IPS-NIHi7 (cell line): ENCODE results near the gene ZFTA.
"Not testable (repeated sequence)": the region's sequence is repeated elsewhere in the genome, so short reads cannot be mapped to it uniquely, and the experiment has no call there.

Experiments used
- DNase-seq: peaks from one replicate; pipeline ENCODE4 v3.0.0; 2012; ENCODE audit warnings: mixed read lengths; ENCODE audit errors: extremely low spot score

ZFTA gene

DNA sequence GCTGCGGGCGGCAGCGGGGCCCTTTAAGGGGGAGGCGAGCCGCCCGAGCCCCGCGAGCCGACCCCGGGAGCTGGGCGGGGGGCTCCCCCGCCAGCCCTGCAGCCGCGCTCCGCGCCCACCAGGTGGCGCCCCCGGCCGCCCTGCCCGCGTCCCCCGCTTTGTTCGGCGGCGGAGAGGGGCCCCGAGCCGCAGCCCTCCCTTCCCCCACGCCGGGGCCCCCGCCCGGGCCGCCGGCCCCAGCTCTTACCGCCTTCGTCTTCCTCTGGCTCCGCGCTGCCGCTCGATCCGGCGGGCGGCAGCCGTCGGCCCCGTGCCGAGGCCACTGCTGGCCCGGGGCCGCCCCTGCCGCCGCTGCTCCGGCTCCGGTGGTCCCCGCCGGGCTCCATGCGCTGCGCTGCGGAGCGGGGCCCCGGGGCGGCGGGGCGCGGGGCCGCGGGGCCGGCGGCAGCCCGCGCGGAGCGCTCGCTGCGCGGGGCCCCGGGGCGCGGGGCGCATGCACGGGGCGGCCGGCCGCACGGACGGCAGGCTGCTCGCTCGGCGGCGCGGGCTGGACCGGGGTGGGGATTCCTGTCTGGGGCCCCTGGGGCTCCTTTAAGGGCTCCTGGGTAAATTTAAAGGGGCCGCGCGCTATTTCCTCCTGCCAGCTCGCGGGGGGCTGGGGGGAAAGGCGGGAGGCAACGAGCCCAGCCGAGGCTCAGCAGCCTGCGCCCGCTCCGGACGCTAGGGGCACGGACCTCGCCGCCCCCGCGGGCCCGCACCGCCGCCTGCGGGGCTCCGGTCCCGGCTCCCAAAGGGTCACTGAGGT, at the start of gene ZFTA:
ZFTA (minus strand) TSS at position 539 of the 805 bp plus-strand sequence; CDS start at position 386, 153 bp downstream.
- peak; percentile 76 for DNase-seq

DNA sequence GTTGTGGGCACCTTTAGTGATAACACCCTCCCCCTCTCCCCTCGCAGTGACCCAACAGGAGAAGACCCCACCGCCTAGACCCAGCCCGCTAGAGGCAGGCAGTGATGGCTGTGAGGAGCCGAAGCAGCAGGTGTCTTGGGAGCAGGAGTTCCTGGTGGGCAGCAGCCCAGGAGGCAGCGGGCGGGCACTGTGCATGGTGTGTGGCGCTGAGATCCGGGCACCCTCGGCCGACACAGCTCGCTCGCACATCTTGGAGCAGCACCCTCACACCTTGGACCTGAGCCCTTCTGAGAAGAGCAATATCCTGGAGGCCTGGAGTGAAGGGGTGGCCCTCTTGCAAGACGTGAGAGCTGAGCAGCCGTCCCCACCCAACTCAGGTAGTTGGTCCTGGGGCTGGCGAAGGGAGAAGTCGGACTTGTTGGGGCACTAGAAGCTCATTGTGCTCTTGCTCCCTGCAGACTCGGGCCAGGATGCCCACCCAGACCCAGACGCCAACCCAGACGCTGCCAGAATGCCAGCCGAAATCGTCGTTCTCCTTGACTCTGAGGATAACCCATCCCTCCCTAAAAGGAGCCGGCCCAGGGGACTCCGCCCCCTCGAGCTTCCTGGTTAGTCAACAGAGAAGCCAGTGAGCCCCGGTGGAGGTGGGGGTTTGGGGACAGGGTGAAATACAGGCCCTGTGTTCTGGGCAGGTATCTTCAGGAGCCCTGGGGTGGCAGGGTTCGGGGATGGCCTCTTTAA, 49.4 kb upstream of the ZFTA start:
- DNase-seq, result no peak

DNA sequence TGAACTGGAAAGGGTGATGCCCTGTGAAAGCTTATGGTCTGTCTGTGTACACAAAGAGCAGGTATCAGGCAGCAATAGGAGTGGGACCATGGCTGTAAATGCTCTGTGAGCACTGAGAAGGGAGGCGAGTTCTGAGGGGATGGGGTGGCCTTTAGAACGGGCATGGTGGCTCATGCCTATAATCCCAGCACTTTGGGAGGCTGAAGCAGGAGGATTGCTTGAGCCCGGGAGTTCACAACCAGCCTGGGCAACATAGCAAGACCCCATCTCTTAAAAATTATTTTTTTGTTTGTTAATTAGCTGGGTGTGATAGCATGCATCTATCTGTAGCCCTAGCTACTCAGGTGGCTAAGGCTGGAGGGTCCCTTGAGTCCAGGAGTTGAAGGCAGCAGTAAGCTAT, 48.2 kb upstream of the ZFTA start:
- no peak for DNase-seq

- DNase-seq, result no peak
Observed at GRCh38 chr11:63816166-63816565, 47.6 kb upstream of the ZFTA start.

- no peak for DNase-seq
Observed at GRCh38 chr11:63814383-63814736, 45.8 kb upstream of the ZFTA start.

DNA sequence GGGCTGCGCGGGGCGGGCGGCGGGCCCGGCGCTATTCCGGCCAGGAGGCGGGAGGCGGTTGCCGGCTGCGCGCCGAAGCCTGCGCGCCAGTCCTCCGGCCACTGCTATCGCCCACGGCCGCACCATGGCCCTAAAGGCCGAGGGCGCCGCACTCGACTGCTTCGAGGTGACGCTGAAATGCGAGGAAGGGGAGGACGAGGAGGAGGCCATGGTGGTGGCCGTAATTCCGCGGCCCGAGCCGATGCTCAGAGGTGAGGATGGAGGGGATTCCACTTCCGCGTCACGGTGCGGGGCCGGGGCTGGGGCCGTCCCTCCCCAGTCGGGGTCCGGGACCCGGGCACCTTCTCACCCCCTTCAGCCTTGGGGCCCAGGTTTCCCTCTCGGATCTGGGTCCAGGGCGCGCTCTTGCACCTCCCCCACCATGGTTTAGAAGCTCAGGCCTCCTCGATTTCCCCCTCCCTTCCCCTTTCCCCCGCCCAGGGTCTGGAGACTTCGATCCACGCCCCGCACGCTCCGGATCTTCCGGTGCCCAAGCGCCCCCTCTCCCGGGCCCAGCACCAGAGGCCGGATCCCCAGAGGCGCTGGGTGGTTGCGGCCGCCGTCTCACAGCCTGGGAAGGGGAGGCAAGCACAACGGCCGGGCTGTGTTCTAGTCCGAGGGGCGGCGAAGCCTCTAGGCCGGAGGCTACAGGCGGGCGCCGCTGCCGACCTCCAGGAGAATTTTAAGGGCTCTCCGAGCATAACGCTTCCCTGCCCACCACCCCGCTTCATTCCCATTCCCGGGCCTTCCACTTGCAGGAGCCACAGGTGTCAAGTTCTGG, 45.2 kb upstream of the ZFTA start:
- peak; percentile 48 for DNase-seq

- DNase-seq, result peak; percentile 94
Observed at GRCh38 chr11:63813035-63813562, 44.5 kb upstream of the ZFTA start, which contains the start of gene SPINDOC. TSS of gene SPINDOC (plus strand) at chr11:63813456. CDS start at chr11:63813687, 231 bp downstream.

- no peak for DNase-seq
Observed at GRCh38 chr11:63811522-63811921, 42.9 kb upstream of the ZFTA start.

DNA sequence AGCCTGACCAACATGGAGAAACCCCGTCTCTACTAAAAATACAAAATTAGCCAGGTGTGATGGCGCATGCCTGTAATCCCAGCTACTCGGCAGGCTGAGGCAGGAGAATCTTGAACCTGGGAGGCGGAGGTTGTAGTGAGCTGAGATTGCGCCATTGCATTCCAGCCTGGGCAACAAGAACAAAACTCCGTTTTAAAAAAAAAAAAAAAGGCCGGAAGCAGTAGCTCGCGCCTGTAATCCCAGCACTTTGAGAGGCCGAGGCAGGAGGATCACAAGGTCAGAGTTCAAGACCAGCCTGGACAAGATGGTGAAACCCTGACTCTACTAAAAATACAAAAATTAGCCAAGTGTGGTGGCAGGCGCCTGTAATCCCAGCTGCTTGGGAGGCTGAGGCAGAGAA, 41.8 kb upstream of the ZFTA start:
- not testable (repeated sequence) for DNase-seq

GRCh38 chr11:63805844-63806415, 37.4 kb upstream of the ZFTA start:
- DNase-seq, result no peak

DNA sequence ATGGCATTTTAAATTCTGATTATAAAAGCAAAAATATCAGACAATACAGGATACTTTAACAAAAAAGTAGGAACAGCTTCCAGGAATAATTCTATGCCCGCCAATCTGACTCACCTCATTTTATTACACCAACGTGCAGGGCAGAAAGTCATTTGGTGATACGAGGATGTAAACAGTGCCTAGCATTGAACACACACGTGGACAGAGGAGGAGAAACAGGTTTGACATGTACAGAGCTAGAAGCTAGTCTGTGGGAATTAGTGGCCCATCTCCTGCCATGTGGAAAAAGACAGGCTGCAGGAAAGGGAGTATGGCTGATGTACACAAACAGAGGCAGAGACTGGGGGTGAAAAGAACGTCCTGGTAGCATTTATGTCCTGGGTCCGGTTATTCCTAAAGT, 35.7 kb upstream of the ZFTA start:
- DNase-seq, result no peak

DNA sequence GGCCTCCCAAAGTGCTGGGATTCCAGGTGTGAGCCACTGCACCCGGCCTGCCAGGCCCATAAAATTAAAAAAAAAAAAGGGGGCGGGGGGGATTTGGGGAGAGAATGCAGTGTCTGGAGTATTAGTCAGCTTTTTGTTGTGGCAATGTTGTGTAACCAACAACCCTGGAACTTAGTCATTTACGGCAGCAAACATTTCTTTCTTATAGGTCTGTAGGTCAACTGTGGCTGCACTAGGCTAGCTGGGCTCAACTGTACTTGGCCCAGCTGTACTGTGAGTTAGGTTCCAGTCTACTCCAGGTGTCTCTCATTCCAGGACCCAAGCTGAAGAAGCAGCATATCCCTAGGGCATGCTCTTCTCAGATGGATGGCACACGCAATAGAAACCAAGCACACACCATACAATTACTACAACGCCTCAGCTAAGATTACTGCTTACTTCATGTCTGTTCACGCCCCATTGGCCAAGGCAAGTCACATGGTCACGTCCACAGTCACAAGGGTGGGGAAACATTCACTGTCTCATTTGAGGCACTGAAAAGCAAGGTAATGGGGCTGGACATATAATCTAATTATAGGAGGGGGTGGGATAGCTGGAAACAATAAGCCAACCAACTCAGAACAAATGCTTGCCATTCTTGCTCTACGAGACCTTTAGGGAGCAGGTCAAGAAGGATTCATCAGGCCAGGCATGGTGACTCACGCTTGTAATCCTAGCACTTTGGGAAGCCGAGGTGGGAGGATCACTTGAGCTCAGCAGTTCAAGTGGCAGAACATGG, 34.3 kb upstream of the ZFTA start:
- no peak for DNase-seq

DNA sequence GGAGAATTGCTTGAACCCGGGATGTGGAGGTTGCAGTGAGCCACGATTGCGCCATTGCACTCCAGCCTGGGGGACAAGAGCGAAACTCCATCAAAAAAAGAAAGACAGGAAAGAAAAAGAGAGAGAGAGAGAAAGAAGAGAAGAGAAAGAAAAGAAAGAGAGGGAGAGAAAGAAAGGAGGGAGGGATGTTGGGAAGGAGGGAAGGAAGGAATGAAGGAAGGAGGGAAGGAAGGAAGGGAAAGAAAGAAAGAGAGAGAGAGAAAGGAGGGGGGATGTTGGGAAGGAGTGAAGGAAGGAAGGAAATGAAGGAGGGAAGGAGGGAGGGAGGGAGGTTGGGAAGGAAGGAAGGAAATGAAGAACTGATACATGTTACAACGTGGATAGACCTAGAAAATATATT, 32.3 kb upstream of the ZFTA start:
- no peak for DNase-seq

GRCh38 chr11:63795066-63795465, 26.5 kb upstream of the ZFTA start:
- no peak for DNase-seq

- DNase-seq, result no peak
Observed at GRCh38 chr11:63793161-63793560, 24.6 kb upstream of the ZFTA start.

- DNase-seq, result no peak
Observed at GRCh38 chr11:63791495-63792167, 23.1 kb upstream of the ZFTA start.

- no peak for DNase-seq
Observed at GRCh38 chr11:63785823-63786222, 17.2 kb upstream of the ZFTA start.

DNA sequence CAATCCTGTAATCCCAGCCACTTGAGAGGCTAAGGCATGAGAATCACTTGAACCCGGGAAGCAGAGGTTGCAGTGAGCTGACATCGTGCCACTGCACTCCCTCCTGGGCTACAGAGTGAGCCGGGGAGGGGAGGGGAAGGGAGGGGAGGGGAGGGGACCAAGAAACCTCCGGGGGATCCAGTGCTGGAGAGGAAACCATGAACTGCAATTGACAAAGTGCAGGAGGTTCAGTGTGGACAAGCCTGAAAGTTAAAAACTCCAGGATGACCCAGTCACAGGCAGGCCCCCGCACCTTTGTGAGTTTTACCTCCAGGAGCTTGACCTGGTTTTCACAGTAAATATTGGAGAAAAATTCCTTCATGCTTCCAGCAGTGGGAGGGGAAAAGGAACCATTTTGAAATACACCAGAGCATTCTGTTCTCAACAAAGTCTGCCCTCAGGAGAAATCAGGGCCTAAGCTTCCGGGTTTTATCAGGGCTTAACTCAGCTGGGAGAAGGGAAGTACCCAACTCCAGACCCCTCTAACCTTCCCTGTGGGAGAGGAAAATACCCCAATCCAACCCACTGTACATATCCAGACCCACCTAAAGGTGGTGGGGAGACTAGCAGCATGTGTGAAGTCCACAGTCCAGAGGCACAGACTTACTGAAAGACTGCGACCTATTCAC, 15.5 kb upstream of the ZFTA start:
- DNase-seq, result no peak

- no peak for DNase-seq
Observed at GRCh38 chr11:63782749-63783148, 14.2 kb upstream of the ZFTA start.

- no peak for DNase-seq
Observed at GRCh38 chr11:63779039-63779438, 10.5 kb upstream of the ZFTA start.
